Muscle layer of duodenum (tissue), 2 donors: ENCODE measurements around the gene ACSF3.

Experiments
- H3K27ac ChIP-seq: one replicate; pipeline ENCODE4 v1.7.0; 2013; ENCODE audit warnings: mild to moderate bottlenecking, low read length
- H3K27me3 ChIP-seq: one replicate; pipeline ENCODE4 v1.7.0; 2013; ENCODE audit warnings: low read depth, mild to moderate bottlenecking, control low read depth, low read length
- H3K36me3 ChIP-seq, 2 donors: one replicate each; pipeline ENCODE4 v1.7.0; 2013; ENCODE audit warnings: low read length in 2 of 2, control low read depth in 1 of 2, mild to moderate bottlenecking in 1 of 2; ENCODE audit not compliant: insufficient read depth in 2 of 2, control insufficient read depth in 1 of 2
- H3K4me1 ChIP-seq, 2 donors: one replicate each; pipeline ENCODE4 v1.7.0; 2013; ENCODE audit warnings: low read length in 2 of 2, mild to moderate bottlenecking in 2 of 2, control low read depth in 1 of 2, moderate library complexity in 1 of 2; ENCODE audit not compliant: insufficient read depth in 2 of 2, control insufficient read depth in 1 of 2
- H3K4me3 ChIP-seq, 2 donors: one replicate each; pipeline ENCODE4 v1.7.0; 2013; ENCODE audit warnings: low read length in 2 of 2, low read depth in 1 of 2, mild to moderate bottlenecking in 1 of 2
- H3K9me3 ChIP-seq, 2 donors: one replicate each; pipeline ENCODE4 v1.7.0; 2013; ENCODE audit warnings: low read length in 2 of 2, control low read depth in 1 of 2, mild to moderate bottlenecking in 1 of 2; ENCODE audit not compliant: control insufficient read depth in 1 of 2
- donor health status: healthy.

ACSF3 gene

GRCh38 chr16:89166696-89167424, 73.2 kb downstream of the ACSF3 start:
- Histone ChIP-seq H3K4me3 (no peak overlapping the region), H3K9me3 (no peaks in the 10 kb centered on the region), H3K4me1 (peaks cover 0 to 19% of the 10 kb centered on the region in 2 donors), H3K36me3 (no peaks in the 10 kb centered on the region), H3K27ac (no peak overlapping the region), H3K27me3 (peaks cover 9% of the 10 kb centered on the region)

GRCh38 chr16:89167425-89167941, 73.8 kb downstream of the ACSF3 start:
- Histone ChIP-seq H3K27me3 (peaks cover 9% of the 10 kb centered on the region), H3K4me3 (no peak overlapping the region), H3K27ac (no peak overlapping the region), H3K36me3 (no peaks in the 10 kb centered on the region), H3K4me1 (peaks cover 0 to 20% of the 10 kb centered on the region in 2 donors), H3K9me3 (no peaks in the 10 kb centered on the region)

GRCh38 chr16:89168381-89169189, 74.9 kb downstream of the ACSF3 start:
- H3K36me3 ChIP-seq: no peaks in the 10 kb centered on the region
- no peak overlapping the region for H3K4me3 ChIP-seq
- peaks cover 0 to 20% of the 10 kb centered on the region in 2 donors for H3K4me1 ChIP-seq
- no peaks in the 10 kb centered on the region for H3K9me3 ChIP-seq
- no peak overlapping the region for H3K27ac ChIP-seq
- peaks cover 9% of the 10 kb centered on the region for H3K27me3 ChIP-seq

- H3K4me1 ChIP-seq: peaks cover 0 to 20% of the 10 kb centered on the region in 2 donors
- peaks cover 9% of the 10 kb centered on the region for H3K27me3 ChIP-seq
- no peaks in the 10 kb centered on the region for H3K36me3 ChIP-seq
- H3K27ac ChIP-seq: no peak overlapping the region
- H3K4me3 ChIP-seq: no peak overlapping the region
- H3K9me3 ChIP-seq: no peaks in the 10 kb centered on the region
Measured at GRCh38 chr16:89169778-89170177, 76.1 kb downstream of the ACSF3 start.

GRCh38 chr16:89170346-89171215, 76.9 kb downstream of the ACSF3 start:
- Histone ChIP-seq H3K4me3 (peak overlapping the region in 1 of 2 donors; percentile 21), H3K36me3 (no peaks in the 10 kb centered on the region), H3K27ac (no peak overlapping the region), H3K4me1 (peaks cover 0 to 20% of the 10 kb centered on the region in 2 donors), H3K27me3 (peaks cover 9% of the 10 kb centered on the region), H3K9me3 (no peaks in the 10 kb centered on the region)

GRCh38 chr16:89171216-89172170, 77.8 kb downstream of the ACSF3 start, which contains the start of gene CDH15:
TSS of gene CDH15 (plus strand) at chr16:89171748. CDS start at chr16:89171832, 84 bp downstream.
- peaks cover 0 to 20% of the 10 kb centered on the region in 2 donors for H3K4me1 ChIP-seq
- peaks cover 9% of the 10 kb centered on the region for H3K27me3 ChIP-seq
- no peaks in the 10 kb centered on the region for H3K9me3 ChIP-seq
- no peak within 1 kb of the TSS for H3K27ac ChIP-seq
- H3K36me3 ChIP-seq: no peaks in the 10 kb centered on the region
- peak within 1 kb of the TSS; percentile 21 to 32 for H3K4me3 ChIP-seq

GRCh38 chr16:89172171-89172527, 78.5 kb downstream of the ACSF3 start:
- no peaks in the 10 kb centered on the region for H3K9me3 ChIP-seq
- H3K4me1 ChIP-seq: peaks cover 0 to 16% of the 10 kb centered on the region in 2 donors
- no peaks in the 10 kb centered on the region for H3K36me3 ChIP-seq
- H3K4me3 ChIP-seq: no peak overlapping the region
- peaks cover 9% of the 10 kb centered on the region for H3K27me3 ChIP-seq
- H3K27ac ChIP-seq: no peak overlapping the region

- H3K27ac ChIP-seq: no peak overlapping the region
- peaks cover 9% of the 10 kb centered on the region for H3K27me3 ChIP-seq
Measured at GRCh38 chr16:89172528-89173173, 79.0 kb downstream of the ACSF3 start.

GRCh38 chr16:89173174-89173921, 79.7 kb downstream of the ACSF3 start:
- Histone ChIP-seq H3K27ac (no peak overlapping the region), H3K27me3 (peaks cover 9% of the 10 kb centered on the region), H3K36me3 (no peaks in the 10 kb centered on the region), H3K4me3 (no peak overlapping the region), H3K9me3 (no peaks in the 10 kb centered on the region), H3K4me1 (peaks cover 0 to 13% of the 10 kb centered on the region in 2 donors)

More at GRCh38 chr16:89172528-89173173, 79.0 kb downstream of the ACSF3 start:
- Histone ChIP-seq H3K4me1 (peaks cover 0 to 13% of the 10 kb centered on the region in 2 donors), H3K9me3 (no peaks in the 10 kb centered on the region), H3K36me3 (no peaks in the 10 kb centered on the region), H3K4me3 (no peak overlapping the region)
